Mesodermal cell (in vitro differentiated cells): ENCODE measurements around the gene TBC1D5.
A peak's percentile ranks its signal among the peaks of the same experiment; 100 is the strongest.

Source experiments
- H3K27ac ChIP-seq: 2 replicates; pipeline ENCODE4 v1.7.0; 2013; ENCODE audit warnings: mild to moderate bottlenecking, low read depth, low read length, moderate library complexity; ENCODE audit not compliant: severe bottlenecking
- H3K36me3 ChIP-seq: 2 replicates; pipeline ENCODE4 v1.7.1; 2013; ENCODE audit warnings: mild to moderate bottlenecking, low read length, moderate library complexity; ENCODE audit not compliant: control insufficient read depth, insufficient read depth
- H3K4me1 ChIP-seq: one replicate; pipeline ENCODE4 v1.7.1; 2013; ENCODE audit warnings: mild to moderate bottlenecking, low read length; ENCODE audit not compliant: insufficient read depth, control insufficient read depth, poor library complexity, severe bottlenecking
- H3K4me3 ChIP-seq: 2 replicates; pipeline ENCODE4 v1.7.0; 2013; ENCODE audit warnings: low read length, control low read depth, mild to moderate bottlenecking; ENCODE audit not compliant: insufficient read depth, poor library complexity, severe bottlenecking; ENCODE audit errors: extremely low read depth
- H3K9me3 ChIP-seq: 2 replicates; pipeline ENCODE4 v1.7.1; 2013; ENCODE audit warnings: mild to moderate bottlenecking, low read length, moderate library complexity; ENCODE audit not compliant: control insufficient read depth
- WGBS, 2 experiments: methylation state at CpG; one replicate each; pipeline ENCODE4 v1.1.5; 2013; ENCODE audit warnings: missing lambda C conversion rate in 2 of 2; ENCODE audit not compliant: insufficient coverage in 2 of 2; 5-methylcytosine and 5-hydroxymethylcytosine counted together

Gene TBC1D5

GRCh38 chr3:17422636-17423035 lies 319.8 kb downstream of the TBC1D5 start:
- Histone ChIP-seq H3K27ac (no peak overlapping the region), H3K4me3 (no peak overlapping the region), H3K4me1 (peaks cover 3% of the 10 kb centered on the region), H3K36me3 (no peaks in the 10 kb centered on the region), H3K9me3 (no peaks in the 10 kb centered on the region)
- no CpG with 5 or more reads among the region's 2 CpGs for WGBS, 2 experiments

DNA sequence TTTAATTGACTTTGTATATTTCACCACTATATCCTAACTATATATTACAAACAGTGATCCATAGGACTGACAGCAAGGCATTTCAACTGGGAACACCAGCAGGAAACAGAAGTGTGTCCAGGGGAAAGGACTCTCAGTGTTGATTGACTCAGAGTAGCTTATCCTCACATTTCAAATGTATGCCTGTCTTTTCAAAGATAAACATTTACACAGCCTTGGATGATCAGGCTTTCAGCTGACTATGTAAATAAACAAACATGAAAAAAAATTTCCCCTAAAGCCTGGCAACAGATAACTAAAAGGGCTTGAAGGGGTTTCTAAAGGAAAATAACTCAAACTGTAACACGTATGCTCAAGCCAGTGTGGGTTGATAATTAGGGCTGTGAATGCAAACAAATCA lies 321.8 kb downstream of the TBC1D5 start:
- no peaks in the 10 kb centered on the region for H3K36me3 ChIP-seq
- H3K9me3 ChIP-seq: no peaks in the 10 kb centered on the region
- H3K27ac ChIP-seq: peak overlapping the region; percentile 31
- H3K4me1 ChIP-seq: peaks cover 3% of the 10 kb centered on the region
- no peak overlapping the region for H3K4me3 ChIP-seq
- WGBS, 2 experiments: no CpG with 5 or more reads among the region's 1 CpG

DNA sequence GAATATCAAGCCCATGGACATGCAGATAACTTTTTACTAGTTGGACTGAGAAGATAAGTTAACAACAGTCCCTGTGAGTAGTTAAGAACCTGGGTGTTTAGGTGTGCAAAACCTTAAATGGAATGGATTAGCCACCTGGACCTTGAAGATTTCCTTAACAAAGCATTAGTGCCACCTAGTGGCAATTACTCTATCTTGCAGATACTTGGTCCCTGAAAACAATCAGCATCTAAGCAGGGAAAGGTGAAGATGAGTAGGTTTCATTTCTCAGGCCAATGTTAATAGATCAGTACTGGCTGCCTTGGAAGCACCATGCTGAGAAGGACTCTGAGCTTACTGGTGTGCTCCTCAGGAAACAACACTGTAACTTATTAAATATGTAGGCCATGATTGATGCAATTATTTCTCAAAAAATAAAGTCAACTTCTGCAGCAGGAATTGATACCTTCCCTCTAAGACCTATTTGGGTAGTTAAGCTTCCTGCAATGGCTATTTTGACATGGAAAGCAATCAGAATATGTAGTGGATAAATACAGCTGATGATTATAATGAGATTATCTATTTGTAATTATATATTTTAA lies 329.4 kb downstream of the TBC1D5 start:
- no peaks in the 10 kb centered on the region for H3K9me3 ChIP-seq
- H3K4me3 ChIP-seq: no peak overlapping the region
- H3K27ac ChIP-seq: no peak overlapping the region
- no peaks in the 10 kb centered on the region for H3K4me1 ChIP-seq
- no peaks in the 10 kb centered on the region for H3K36me3 ChIP-seq

DNA sequence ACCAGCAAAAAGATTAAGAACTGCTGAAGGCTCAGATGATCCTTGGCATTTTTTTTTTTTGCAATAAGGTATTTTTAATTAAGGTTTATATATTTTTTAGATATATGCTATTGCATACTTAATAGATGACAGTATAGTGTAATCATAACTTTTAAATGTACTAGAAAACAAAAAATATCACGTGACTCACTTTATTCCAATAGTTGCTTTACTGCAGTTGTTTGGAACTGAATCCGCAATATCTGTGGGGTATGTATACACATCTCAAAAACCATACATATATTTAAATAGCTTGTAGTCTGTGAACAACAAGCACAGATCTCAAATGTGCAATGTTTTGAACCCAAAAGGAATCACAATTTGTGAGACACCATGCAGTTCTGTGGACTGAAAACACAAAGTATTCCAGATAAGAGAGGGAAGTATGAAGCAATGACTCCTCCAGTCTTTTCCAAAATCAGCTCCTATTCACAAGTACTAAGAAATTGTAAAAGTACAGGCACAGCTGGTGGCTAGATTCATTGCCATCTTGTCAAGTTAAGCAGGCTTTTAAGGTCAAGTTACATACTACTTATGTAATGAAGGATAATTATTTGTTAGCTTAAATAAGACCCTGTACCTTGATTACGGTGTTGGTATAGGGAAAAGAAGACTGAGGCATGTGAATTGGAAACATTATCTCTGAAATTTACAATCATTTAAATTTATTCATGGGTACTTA lies 331.1 kb downstream of the TBC1D5 start:
- Histone ChIP-seq H3K4me1 (no peaks in the 10 kb centered on the region), H3K27ac (no peak overlapping the region), H3K36me3 (no peaks in the 10 kb centered on the region), H3K9me3 (no peaks in the 10 kb centered on the region), H3K4me3 (no peak overlapping the region)
- WGBS, 2 experiments: no CpG with 5 or more reads among the region's 3 CpGs

- WGBS, 2 experiments: no CpG with 5 or more reads among the region's 2 CpGs
- no peaks in the 10 kb centered on the region for H3K4me1 ChIP-seq
- H3K36me3 ChIP-seq: no peaks in the 10 kb centered on the region
- no peaks in the 10 kb centered on the region for H3K9me3 ChIP-seq
- H3K27ac ChIP-seq: no peak overlapping the region
- H3K4me3 ChIP-seq: no peak overlapping the region
Measured at GRCh38 chr3:17407576-17407975, 334.9 kb downstream of the TBC1D5 start.

- H3K27ac ChIP-seq: no peak overlapping the region
- no peaks in the 10 kb centered on the region for H3K4me1 ChIP-seq
- H3K9me3 ChIP-seq: no peaks in the 10 kb centered on the region
- H3K4me3 ChIP-seq: no peak overlapping the region
- no CpG with 5 or more reads among the region's 2 CpGs for WGBS, 2 experiments
- no peaks in the 10 kb centered on the region for H3K36me3 ChIP-seq
Measured at GRCh38 chr3:17404548-17404947, 337.9 kb downstream of the TBC1D5 start.

DNA sequence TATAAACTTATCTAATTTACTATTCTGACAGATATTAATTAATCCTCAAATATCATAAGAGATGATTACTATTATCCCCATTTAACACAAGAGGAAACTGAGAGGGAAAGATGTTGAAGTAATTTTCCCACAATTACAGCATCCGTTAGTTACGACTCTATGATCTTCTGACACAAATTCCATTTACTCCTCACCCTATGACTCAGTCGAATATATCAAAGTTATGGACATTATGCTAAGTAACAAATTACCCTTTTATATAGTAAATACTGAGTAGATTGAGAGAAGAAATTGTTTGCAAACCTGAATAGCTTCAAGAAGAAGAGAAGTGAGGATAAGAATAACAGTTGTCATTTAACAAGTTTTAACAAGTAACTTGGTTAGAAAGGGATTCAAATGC lies 340.0 kb downstream of the TBC1D5 start:
- Histone ChIP-seq H3K27ac (no peak overlapping the region), H3K36me3 (no peaks in the 10 kb centered on the region)
- WGBS, 2 experiments: no CpG with 5 or more reads among the region's 3 CpGs

DNA sequence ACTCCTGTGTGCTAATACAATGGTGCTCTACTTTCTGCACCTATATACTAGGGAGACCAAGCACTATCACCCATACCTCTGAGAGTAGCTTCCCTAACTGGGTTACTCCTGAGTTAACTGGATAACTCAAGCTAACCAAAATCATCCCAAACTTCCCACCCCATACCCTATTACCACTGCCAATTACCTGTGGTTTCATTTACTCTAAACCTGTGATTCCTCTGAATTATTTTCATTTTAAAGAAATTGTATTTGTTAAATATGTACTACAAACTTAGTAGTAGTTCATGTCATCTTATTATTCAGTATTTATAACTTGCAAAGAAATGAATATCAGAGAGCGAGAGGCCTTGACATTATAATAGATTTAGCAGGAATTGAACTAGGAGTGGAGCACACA lies 340.5 kb downstream of the TBC1D5 start:
- Histone ChIP-seq H3K9me3 (no peaks in the 10 kb centered on the region), H3K36me3 (no peaks in the 10 kb centered on the region), H3K27ac (no peak overlapping the region), H3K4me3 (no peak overlapping the region), H3K4me1 (no peaks in the 10 kb centered on the region)
- WGBS, 2 experiments: 80% methylated on average over 1 of the region's 1 CpG; no CpG with 5 or more reads in 1 of the 2 experiments

More for the DNA sequence above, 340.0 kb downstream of the TBC1D5 start:
- no peak overlapping the region for H3K4me3 ChIP-seq
- H3K9me3 ChIP-seq: no peaks in the 10 kb centered on the region
- H3K4me1 ChIP-seq: no peaks in the 10 kb centered on the region

GRCh38 chr3:17399586-17399985 lies 342.8 kb downstream of the TBC1D5 start:
- H3K9me3 ChIP-seq: no peaks in the 10 kb centered on the region
- no peaks in the 10 kb centered on the region for H3K4me1 ChIP-seq
- no peak overlapping the region for H3K27ac ChIP-seq
- 67 to 92% methylated on average over 1 of the region's 1 CpG for WGBS, 2 experiments
- H3K4me3 ChIP-seq: no peak overlapping the region
- no peaks in the 10 kb centered on the region for H3K36me3 ChIP-seq

DNA sequence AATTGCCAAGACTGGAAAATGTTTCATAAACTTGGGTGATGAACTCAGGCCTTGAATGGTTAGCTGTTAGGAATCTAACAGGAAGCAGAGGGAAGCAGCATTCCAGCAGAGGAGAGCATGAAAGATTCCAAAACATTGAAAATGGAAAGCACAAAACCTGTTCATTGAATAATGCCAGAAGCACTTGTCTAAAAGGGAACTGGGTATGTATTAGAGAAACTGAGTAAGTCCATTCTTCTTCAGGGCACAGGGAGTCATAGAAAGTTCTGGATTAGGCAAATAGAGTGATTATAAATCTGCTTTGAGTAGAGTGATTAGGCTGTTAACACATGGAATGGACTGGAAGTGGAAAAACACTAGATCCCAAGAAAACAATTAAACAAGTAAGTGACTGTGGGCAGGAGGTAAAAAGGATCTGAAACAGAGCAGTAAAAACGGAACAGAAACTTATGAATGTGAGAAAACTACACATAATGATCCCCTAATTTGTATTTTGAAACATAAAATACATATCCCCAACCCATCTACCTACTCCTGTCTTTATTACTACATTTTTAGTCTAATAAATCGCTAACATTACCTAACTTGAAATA lies 343.4 kb downstream of the TBC1D5 start:
- H3K4me3 ChIP-seq: no peak overlapping the region
- H3K4me1 ChIP-seq: no peaks in the 10 kb centered on the region
- H3K9me3 ChIP-seq: no peaks in the 10 kb centered on the region
- H3K36me3 ChIP-seq: no peaks in the 10 kb centered on the region
- WGBS, 2 experiments: 67 to 95% methylated on average over 1 to 2 of the region's 2 CpGs
- no peak overlapping the region for H3K27ac ChIP-seq

GRCh38 chr3:17396036-17396435 lies 346.4 kb downstream of the TBC1D5 start:
- no CpG with 5 or more reads among the region's 6 CpGs for WGBS, 2 experiments
- no peaks in the 10 kb centered on the region for H3K9me3 ChIP-seq

More at GRCh38 chr3:17396036-17396435, 346.4 kb downstream of the TBC1D5 start:
- Histone ChIP-seq H3K4me3 (no peak overlapping the region), H3K4me1 (no peaks in the 10 kb centered on the region), H3K27ac (no peak overlapping the region), H3K36me3 (no peaks in the 10 kb centered on the region)
